Gastroesophageal sphincter (tissue), 4 donors: ENCODE data around the gene TRMT2A. TPM values are rescaled to one million over a fixed set of nuclear protein-coding genes. Genes with fewer than 3 reads are reported as not detected.

ENCODE experiments used
- ATAC-seq: fragments of 150-250 bp; one replicate; pipeline ENCODE4 v1.9.1; 2016; ENCODE audit warnings: mild to moderate bottlenecking, moderate library complexity
- H3K27ac ChIP-seq, 4 donors: fragments of 200-600 bp; sonication (generic) in 3 of 4; 1 replicate in 3 of 4; 2 replicates in 1 of 4; pipeline ENCODE4 v1.5.1; 2016 to 2019
- H3K27me3 ChIP-seq: fragments of 200-600 bp; sonication (generic); one replicate; pipeline ENCODE4 v1.5.1; 2019
- H3K36me3 ChIP-seq, 2 donors: fragments of 200-600 bp; sonication (generic); one replicate each; pipeline ENCODE4 v1.5.1; 2019; ENCODE audit warnings: control low read depth in 1 of 2
- H3K4me1 ChIP-seq, 3 donors: fragments of 200-600 bp; sonication (generic); 1 replicate in 2 of 3; 2 replicates in 1 of 3; pipeline ENCODE4 v1.5.1; 2016 to 2019; ENCODE audit warnings: control low read depth in 2 of 3
- H3K4me3 ChIP-seq, 2 donors: fragments of 200-600 bp; sonication (generic); one replicate each; pipeline ENCODE4 v1.5.1; 2019; ENCODE audit warnings: mild to moderate bottlenecking in 1 of 2, moderate library complexity in 1 of 2
- H3K9me3 ChIP-seq, 3 donors: fragments of 200-600 bp; sonication (generic); one replicate each; pipeline ENCODE4 v1.5.1; 2017 to 2019; ENCODE audit warnings: control low read depth in 2 of 3
- EP300 ChIP-seq: sonication (generic); formaldehyde crosslinking; IDR thresholded peaks from one replicate; pipeline ENCODE4 v1.6.1; 2017; ENCODE audit warnings: antibody characterized with exemption, mild to moderate bottlenecking
- POLR2A ChIP-seq, 2 donors: fragments of 450-650 bp; IDR thresholded peaks; one replicate each; pipeline ENCODE4 v1.6.1; 2017; ENCODE audit warnings: antibody characterized with exemption in 2 of 2, mild to moderate bottlenecking in 2 of 2, moderate library complexity in 1 of 2
- POLR2AphosphoS5 ChIP-seq: sonication (generic); formaldehyde crosslinking; IDR thresholded peaks from one replicate; pipeline ENCODE4 v1.6.1; 2017; ENCODE audit warnings: antibody characterized with exemption
- WGBS, 2 donors: methylation state at CpG; one replicate each; pipeline ENCODE4 v1.1.5; 2018; ENCODE audit warnings: low coverage in 1 of 2; 5-methylcytosine and 5-hydroxymethylcytosine counted together
- total RNA-seq, 4 donors: library from RNA; depleted of rRNA; stranded (reverse); fragments of >200 nt; gene quantifications; one replicate each; pipeline ENCODE4 v1.1.0, GENCODE V29; 2016
- TF ChIP-seq, protein P1 (sequence below), 4 experiments: fragments of 200-600 bp in 2 of 4; fragments of 450-650 bp in 2 of 4; sonication (generic) in 1 of 4; IDR thresholded peaks; one replicate each; pipeline ENCODE4 v1.5.1; 2017 to 2019; ENCODE audit warnings: antibody characterized with exemption in 4 of 4, mild to moderate bottlenecking in 2 of 4, moderate library complexity in 2 of 4

TRMT2A gene
- total RNA-seq, 4 donors from 2014 or later: 24.1 to 57.0 (median 36.3) TPM

DNA sequence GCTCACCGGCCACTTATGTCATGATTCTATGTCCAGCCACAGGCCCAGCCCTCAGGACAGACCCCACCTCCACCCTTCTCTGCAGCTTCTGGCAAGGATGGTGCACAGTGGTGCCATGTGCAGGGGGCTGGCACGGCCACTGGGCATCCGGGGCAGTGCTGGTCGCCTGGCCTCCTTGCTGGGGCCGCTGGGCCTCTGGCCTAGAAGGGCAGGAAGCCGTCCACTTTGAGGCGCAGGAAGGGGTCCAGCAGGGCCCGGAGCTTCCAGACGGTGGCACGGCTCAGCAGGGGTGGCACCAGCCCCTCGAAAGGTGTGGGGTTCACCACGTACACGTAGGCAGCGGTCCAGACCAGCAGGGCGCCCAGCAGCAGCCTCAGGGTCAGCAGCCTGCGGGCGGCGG, 31.4 kb upstream of the TRMT2A start:
- no peak for ATAC-seq
- H3K27ac ChIP-seq: no peak overlapping the region

DNA sequence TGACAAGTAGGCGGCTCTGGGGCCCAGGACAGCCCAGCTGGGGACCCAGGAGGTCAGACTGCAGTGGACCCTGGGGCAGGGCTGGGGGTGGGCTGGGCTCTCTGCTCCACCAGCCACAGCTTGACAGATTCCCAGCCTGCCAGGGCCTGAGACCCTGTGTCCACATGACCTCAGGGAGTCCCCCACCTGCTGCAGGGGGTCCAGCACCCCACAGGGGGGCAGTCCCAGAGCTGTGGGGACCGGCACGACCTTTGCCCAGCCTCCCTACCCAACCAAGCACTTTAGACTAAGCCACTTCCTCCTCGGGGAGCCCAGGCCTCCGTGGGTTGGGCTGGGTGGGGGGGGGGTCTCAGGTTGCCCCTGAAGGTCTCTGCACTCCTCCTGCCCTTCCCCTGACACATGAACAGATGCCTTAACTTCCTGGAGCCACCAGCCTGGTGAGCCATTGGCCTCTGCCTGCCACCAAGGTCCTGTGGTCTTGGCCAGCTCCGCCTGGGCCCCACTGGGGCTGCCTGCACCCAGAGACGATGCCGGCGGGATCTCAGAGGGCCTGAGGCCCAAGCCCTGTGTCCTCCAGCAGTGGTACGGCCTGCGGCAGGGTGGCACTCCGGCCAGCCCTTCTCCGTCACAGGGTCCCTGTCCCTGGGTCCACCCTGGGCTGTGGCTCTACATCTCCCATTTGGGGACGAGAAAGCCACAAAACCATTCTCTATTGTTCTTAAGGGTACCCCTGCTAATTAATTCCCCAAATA, 30.4 kb upstream of the TRMT2A start:
- WGBS, 2 donors: no CpG with 5 or more reads among the region's 14 CpGs
- no peak overlapping the region for H3K27ac ChIP-seq
- TF ChIP-seq POLR2A (IDR thresholded peaks at IDR 0.05): no peak
- no peak for TF ChIP-seq EP300
- no peak for TF ChIP-seq POLR2AphosphoS5
- TF ChIP-seq, protein P1, sequence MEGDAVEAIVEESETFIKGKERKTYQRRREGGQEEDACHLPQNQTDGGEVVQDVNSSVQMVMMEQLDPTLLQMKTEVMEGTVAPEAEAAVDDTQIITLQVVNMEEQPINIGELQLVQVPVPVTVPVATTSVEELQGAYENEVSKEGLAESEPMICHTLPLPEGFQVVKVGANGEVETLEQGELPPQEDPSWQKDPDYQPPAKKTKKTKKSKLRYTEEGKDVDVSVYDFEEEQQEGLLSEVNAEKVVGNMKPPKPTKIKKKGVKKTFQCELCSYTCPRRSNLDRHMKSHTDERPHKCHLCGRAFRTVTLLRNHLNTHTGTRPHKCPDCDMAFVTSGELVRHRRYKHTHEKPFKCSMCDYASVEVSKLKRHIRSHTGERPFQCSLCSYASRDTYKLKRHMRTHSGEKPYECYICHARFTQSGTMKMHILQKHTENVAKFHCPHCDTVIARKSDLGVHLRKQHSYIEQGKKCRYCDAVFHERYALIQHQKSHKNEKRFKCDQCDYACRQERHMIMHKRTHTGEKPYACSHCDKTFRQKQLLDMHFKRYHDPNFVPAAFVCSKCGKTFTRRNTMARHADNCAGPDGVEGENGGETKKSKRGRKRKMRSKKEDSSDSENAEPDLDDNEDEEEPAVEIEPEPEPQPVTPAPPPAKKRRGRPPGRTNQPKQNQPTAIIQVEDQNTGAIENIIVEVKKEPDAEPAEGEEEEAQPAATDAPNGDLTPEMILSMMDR (IDR thresholded peaks at IDR 0.05): no peak
- H3K4me1 ChIP-seq: no peaks in the 10 kb centered on the region
- H3K9me3 ChIP-seq: no peaks in the 10 kb centered on the region
- H3K27me3 ChIP-seq: no peaks in the 10 kb centered on the region
- ATAC-seq: no peak
- H3K36me3 ChIP-seq: peaks cover 0 to 41% of the 10 kb centered on the region in 2 donors
- no peak overlapping the region for H3K4me3 ChIP-seq

More for the DNA sequence above, 31.4 kb upstream of the TRMT2A start:
- Histone ChIP-seq H3K27me3 (no peaks in the 10 kb centered on the region), H3K36me3 (peaks cover 0 to 31% of the 10 kb centered on the region in 2 donors), H3K4me3 (no peak overlapping the region), H3K4me1 (no peaks in the 10 kb centered on the region), H3K9me3 (no peaks in the 10 kb centered on the region)
- 90% methylated on average over 2 of the region's 18 CpGs; no CpG with 5 or more reads in 1 of the 2 donors for WGBS, 2 donors
- no peak for TF ChIP-seq POLR2AphosphoS5
- no peak for TF ChIP-seq POLR2A (IDR thresholded peaks at IDR 0.05)
- TF ChIP-seq, protein P1 (IDR thresholded peaks at IDR 0.05): no peak
- TF ChIP-seq EP300: no peak

DNA sequence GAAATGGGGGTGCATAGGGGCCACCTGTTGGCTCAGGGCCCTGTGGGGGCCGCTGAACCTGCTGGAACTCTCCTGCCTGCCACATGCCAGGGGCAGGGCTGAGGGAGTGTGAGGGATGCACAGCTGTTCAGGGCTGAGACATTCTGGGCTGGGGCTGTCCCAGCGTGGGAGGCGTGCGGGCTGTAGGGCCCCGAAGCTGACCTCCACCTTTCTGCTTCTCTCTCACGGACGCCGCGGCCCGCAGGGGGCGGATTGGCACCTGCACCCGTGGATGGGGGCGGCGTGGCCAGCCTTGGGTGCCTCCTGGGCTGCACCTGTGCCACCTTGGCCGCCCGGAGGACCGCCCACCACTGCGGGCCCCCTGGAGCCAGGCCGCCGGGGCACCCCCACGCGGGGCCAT, 29.8 kb upstream of the TRMT2A start:
- Histone ChIP-seq H3K4me1 (no peaks in the 10 kb centered on the region), H3K36me3 (peaks cover 0 to 48% of the 10 kb centered on the region in 2 donors), H3K27me3 (no peaks in the 10 kb centered on the region), H3K27ac (no peak overlapping the region), H3K4me3 (no peak overlapping the region), H3K9me3 (no peaks in the 10 kb centered on the region)
- WGBS, 2 donors: no CpG with 5 or more reads among the region's 22 CpGs
- no peak for ATAC-seq
- TF ChIP-seq POLR2AphosphoS5 (no peak), EP300 (no peak), POLR2A (IDR thresholded peaks at IDR 0.05) (no peak)
- TF ChIP-seq, protein P1 (IDR thresholded peaks at IDR 0.05): no peak

DNA sequence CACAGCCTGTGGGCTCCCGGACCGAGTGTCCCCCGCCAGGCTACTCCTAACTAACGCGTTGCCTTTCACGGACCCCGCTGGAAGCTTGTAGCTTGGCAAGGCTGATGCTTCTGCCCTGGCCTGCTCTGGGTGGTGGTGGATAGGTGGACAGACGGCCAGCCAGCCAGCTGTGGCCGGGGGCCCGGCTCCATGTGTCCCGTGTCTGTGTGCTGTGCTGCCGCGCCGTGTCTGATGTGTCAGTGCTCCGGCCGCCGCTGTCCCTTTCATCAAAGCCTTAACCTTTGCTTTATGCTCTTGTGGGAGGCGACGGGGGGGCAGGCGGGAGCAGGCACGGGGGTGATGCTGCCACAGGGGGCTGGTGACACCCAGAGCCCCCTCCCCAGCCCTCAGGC, 28.8 kb upstream of the TRMT2A start:
- H3K4me1 ChIP-seq: no peaks in the 10 kb centered on the region
- ATAC-seq: no peak
- WGBS, 2 donors: no CpG with 5 or more reads among the region's 21 CpGs
- H3K27me3 ChIP-seq: no peaks in the 10 kb centered on the region
- H3K9me3 ChIP-seq: no peaks in the 10 kb centered on the region
- no peak overlapping the region for H3K27ac ChIP-seq
- H3K36me3 ChIP-seq: peaks cover 0 to 57% of the 10 kb centered on the region in 2 donors
- no peak overlapping the region for H3K4me3 ChIP-seq
- TF ChIP-seq EP300 (no peak), POLR2A (IDR thresholded peaks at IDR 0.05) (no peak), POLR2AphosphoS5 (no peak)
- TF ChIP-seq, protein P1 (IDR thresholded peaks at IDR 0.05): no peak

DNA sequence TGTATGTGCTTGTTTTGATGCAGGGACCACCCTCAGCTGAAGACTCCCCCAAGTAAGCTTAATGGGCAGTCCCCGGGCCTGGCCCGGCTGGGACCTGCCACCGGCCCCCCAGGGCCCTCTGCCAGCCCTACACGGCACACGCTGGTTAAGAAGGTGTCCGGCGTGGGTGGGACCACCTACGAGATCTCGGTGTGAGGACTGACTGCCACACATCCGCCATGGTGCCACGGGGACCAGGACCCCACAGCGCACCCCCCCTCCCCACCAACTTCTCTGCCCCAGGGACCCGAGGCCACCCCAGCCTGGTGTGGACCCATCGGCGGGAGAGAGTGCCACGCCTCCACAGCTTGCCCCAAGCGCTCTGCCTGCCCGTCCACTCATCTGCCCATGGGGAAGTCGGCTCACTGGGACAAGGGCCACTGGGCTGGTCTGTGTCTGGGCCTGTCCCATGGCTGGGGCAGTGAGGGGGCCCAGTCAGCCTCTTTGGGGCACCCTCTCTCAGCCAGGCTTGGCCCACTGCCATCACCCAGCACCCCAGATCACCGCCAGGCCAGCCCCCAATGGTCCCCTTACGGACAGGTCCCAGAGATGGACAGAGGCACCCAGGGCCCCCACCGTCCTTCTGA, 28.3 kb upstream of the TRMT2A start:
- no CpG with 5 or more reads among the region's 22 CpGs for WGBS, 2 donors
- H3K27ac ChIP-seq: no peak overlapping the region
- no peak for TF ChIP-seq POLR2AphosphoS5
- TF ChIP-seq, protein P1 (IDR thresholded peaks at IDR 0.05): no peak
- no peak for TF ChIP-seq POLR2A (IDR thresholded peaks at IDR 0.05)
- TF ChIP-seq EP300: no peak
- no peaks in the 10 kb centered on the region for H3K27me3 ChIP-seq
- H3K4me3 ChIP-seq: no peak overlapping the region
- H3K4me1 ChIP-seq: no peaks in the 10 kb centered on the region
- peaks cover 0 to 62% of the 10 kb centered on the region in 2 donors for H3K36me3 ChIP-seq
- no peak for ATAC-seq
- no peaks in the 10 kb centered on the region for H3K9me3 ChIP-seq
